Measurements from ENCODE around the gene GPD1. TPM values are rescaled to one million over a fixed set of nuclear protein-coding genes. Genes with fewer than 3 reads are reported as not detected.

The GPD1 gene
- total and polyA plus RNA-seq, 9 of the 15 experiments (the other 6 are each of a cell fraction or from before 2014, with no cell fraction given): 0.13 to 1.00 (median 0.55) TPM

DNA sequence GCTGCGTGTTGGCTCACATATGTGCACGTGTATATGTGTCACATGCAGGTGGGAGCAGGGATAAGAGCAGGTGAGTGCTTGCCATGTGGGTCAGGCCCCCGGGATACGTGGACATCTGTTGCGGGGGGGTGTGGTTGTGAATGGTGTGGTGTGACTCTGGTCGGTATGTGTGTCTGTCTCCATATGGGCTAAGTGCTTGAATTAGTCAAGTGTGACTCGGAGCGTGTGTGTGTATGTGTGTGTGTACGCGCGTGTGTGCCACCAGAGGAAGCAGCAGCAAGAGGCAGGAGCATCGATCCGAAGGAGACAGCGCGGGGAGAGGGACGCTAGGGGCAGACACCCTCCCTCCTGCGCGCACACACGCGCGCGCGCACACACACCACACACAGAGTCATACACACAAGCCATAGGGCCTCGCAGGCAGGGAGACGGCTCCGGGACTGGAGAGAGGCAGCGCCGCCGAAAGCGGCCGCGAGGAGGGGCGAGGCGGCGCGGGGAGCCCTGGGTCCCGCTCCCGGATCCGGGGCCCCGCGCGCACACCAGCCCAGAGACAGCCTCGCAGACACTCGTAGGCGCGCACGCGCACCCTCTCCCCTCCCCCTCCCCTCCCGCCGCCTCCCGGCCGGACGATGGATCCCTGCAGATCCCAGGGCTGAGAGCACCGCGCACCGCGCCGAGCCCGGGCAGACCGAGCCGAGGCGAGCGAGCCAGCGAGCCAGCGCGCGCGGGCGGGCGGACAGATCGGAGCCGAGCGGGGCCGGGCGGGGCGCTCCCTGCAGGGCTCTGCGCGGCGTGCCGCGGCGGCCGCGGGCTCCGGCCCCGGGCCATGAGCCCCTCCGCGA is 46.6 kb upstream of the GPD1 start, which contains the start of gene ASIC1 (continued):
- TF ChIP-seq MAZ (CRISPR knock-in tag; conservative IDR thresholded peaks at IDR 0.05 in 1 of 2, IDR thresholded peaks at IDR 0.05 in 1 of 2) (0 out of 4 replicates have a peak, but pooled peaks of 1 of the 2 experiments have one; percentile 37), ZNF253 (CRISPR knock-in tag; conservative IDR thresholded peaks at IDR 0.05) (no peak), PHF8 (IDR thresholded peaks at IDR 0.05; ENCODE audit: borderline replicate concordance, low read length) (peak; percentile 29; the same call in 1 of the 2 replicates), ELF4 (CRISPR knock-in tag; IDR thresholded peaks at IDR 0.05) (0 out of 2 replicates have a peak, but pooled peaks have one; percentile 28), PATZ1 (CRISPR knock-in tag; IDR thresholded peaks at IDR 0.05; ENCODE audit: borderline replicate concordance) (no peak), ZNF146 (CRISPR knock-in tag; IDR thresholded peaks at IDR 0.05; ENCODE audit: unreplicated experiment) (no peak), MXI1 (IDR thresholded peaks at IDR 0.05; ENCODE audit: low read depth, low read length) (no peak), PHF20 (IDR thresholded peaks at IDR 0.05; ENCODE audit: partially characterized antibody) (peak; percentile 20), GATAD2A (IDR thresholded peaks at IDR 0.05) (no peak), E2F5 (CRISPR knock-in tag; IDR thresholded peaks at IDR 0.05) (no peak), MCM2 (IDR thresholded peaks at IDR 0.05; ENCODE audit: low read depth) (no peak), ESRRA (IDR thresholded peaks at IDR 0.05; ENCODE audit: borderline replicate concordance, low read depth) (no peak), CXXC5 (CRISPR knock-in tag; IDR thresholded peaks at IDR 0.05) (peak; percentile 39; the same call in 1 of the 2 replicates), CREB3L1 (IDR thresholded peaks at IDR 0.05; ENCODE audit: borderline replicate concordance, low read depth) (no peak)
- TF ChIP-seq, protein P1, sequence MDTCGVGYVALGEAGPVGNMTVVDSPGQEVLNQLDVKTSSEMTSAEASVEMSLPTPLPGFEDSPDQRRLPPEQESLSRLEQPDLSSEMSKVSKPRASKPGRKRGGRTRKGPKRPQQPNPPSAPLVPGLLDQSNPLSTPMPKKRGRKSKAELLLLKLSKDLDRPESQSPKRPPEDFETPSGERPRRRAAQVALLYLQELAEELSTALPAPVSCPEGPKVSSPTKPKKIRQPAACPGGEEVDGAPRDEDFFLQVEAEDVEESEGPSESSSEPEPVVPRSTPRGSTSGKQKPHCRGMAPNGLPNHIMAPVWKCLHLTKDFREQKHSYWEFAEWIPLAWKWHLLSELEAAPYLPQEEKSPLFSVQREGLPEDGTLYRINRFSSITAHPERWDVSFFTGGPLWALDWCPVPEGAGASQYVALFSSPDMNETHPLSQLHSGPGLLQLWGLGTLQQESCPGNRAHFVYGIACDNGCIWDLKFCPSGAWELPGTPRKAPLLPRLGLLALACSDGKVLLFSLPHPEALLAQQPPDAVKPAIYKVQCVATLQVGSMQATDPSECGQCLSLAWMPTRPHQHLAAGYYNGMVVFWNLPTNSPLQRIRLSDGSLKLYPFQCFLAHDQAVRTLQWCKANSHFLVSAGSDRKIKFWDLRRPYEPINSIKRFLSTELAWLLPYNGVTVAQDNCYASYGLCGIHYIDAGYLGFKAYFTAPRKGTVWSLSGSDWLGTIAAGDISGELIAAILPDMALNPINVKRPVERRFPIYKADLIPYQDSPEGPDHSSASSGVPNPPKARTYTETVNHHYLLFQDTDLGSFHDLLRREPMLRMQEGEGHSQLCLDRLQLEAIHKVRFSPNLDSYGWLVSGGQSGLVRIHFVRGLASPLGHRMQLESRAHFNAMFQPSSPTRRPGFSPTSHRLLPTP (IDR thresholded peaks at IDR 0.05; ENCODE audit: borderline replicate concordance, extremely low read depth, insufficient read length): no peak
- TF ChIP-seq, protein P2, sequence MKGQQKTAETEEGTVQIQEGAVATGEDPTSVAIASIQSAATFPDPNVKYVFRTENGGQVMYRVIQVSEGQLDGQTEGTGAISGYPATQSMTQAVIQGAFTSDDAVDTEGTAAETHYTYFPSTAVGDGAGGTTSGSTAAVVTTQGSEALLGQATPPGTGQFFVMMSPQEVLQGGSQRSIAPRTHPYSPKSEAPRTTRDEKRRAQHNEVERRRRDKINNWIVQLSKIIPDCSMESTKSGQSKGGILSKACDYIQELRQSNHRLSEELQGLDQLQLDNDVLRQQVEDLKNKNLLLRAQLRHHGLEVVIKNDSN (CRISPR knock-in tag; IDR thresholded peaks at IDR 0.05): peak; percentile 37
